K562 treated with DMSO at 1 percent for 4 hours (cell line): Measurements from ENCODE around the gene JPT2. TPM values are rescaled to one million over a fixed set of nuclear protein-coding genes. Genes with fewer than 3 reads are reported as not detected.

ENCODE experiments used
- total RNA-seq: library from RNA; unstranded; fragments of 300-600 nt; gene quantifications from 2 replicates; pipeline ENCODE4 v1.2.3, GENCODE V29; 2022; ENCODE audit not compliant: insufficient read depth

JPT2 gene
- 45.2 and 46.3 TPM in 2 replicates for total RNA-seq

GRCh38 chr16:1677942-1678499, at the start of gene JPT2:
TSS of gene JPT2 (plus strand) at chr16:1678279. CDS start at chr16:1678313, 34 bp downstream.

GRCh38 chr16:1705688-1706385, 27.8 kb downstream of the JPT2 start, which contains the start of gene MAPK8IP3:
TSS of gene MAPK8IP3 (plus strand) at chr16:1706195. CDS start at chr16:1706340, 145 bp downstream.

Other genes starting within 250 kb of the JPT2 start
- not detected in 2 replicates for gene PERCC1, start 247.2 kb upstream of the JPT2 start, total RNA-seq
- 0.69 TPM in 1 of 2 replicates, not detected in the other for gene CCDC154, start 233.7 kb upstream of the JPT2 start, total RNA-seq
- 145 and 149 TPM in 2 replicates for gene CLCN7, start 203.3 kb upstream of the JPT2 start, total RNA-seq
- gene PTX4, start 189.3 kb upstream of the JPT2 start, total RNA-seq, result not detected in 2 replicates
- gene TELO2, start 184.9 kb upstream of the JPT2 start, total RNA-seq, result 40.1 and 48.0 TPM in 2 replicates
- not detected in 2 replicates for gene TMEM204, start 144.6 kb upstream of the JPT2 start, total RNA-seq
- gene IFT140, start 66.2 kb upstream of the JPT2 start, total RNA-seq, result 7.6 and 7.7 TPM in 2 replicates
- gene CRAMP1, start 65.9 kb upstream of the JPT2 start, total RNA-seq, result 9.3 and 14.1 TPM in 2 replicates
- 33.8 and 40.6 TPM in 2 replicates for gene MAPK8IP3, start 27.9 kb downstream of the JPT2 start, total RNA-seq
- gene NME3, start 93.3 kb downstream of the JPT2 start, total RNA-seq, result 64.2 and 84.8 TPM in 2 replicates
- gene EME2, start 94.5 kb downstream of the JPT2 start, total RNA-seq, result 5.9 and 6.2 TPM in 2 replicates
- 233 and 260 TPM in 2 replicates for gene MRPS34, start 94.9 kb downstream of the JPT2 start, total RNA-seq
- gene SPSB3, start 104.3 kb downstream of the JPT2 start, total RNA-seq, result 61.7 and 72.9 TPM in 2 replicates
- 116 and 132 TPM in 2 replicates for gene NUBP2, start 104.7 kb downstream of the JPT2 start, total RNA-seq
- gene IGFALS, start 115.4 kb downstream of the JPT2 start, total RNA-seq, result 0.61 and 0.96 TPM in 2 replicates
- gene HAGH, start 148.5 kb downstream of the JPT2 start, total RNA-seq, result 59.4 and 75.6 TPM in 2 replicates
- 12.5 and 17.8 TPM in 2 replicates for gene FAHD1, start 148.9 kb downstream of the JPT2 start, total RNA-seq
- 61.7 and 62.6 TPM in 2 replicates for gene MEIOB, start 193.9 kb downstream of the JPT2 start, total RNA-seq
- not detected in 2 replicates for gene HS3ST6, start 240.1 kb downstream of the JPT2 start, total RNA-seq